Thoracic aorta (tissue), 2 donors: Measurements from ENCODE around the gene GMPR2. TPM values are rescaled to one million over a fixed set of nuclear protein-coding genes. Genes with fewer than 3 reads are reported as not detected.
A peak's percentile ranks its signal among the peaks of the same experiment; 100 is the strongest.

Experiments
- ATAC-seq: fragments of 150-250 bp; one replicate; pipeline ENCODE4 v1.8.0; 2017; ENCODE audit warnings: low read depth; ENCODE audit not compliant: insufficient number of reproducible peaks, low FRiP score
- DNase-seq: peaks from one replicate; pipeline ENCODE4 v3.0.0-alpha.2; 2020; ENCODE audit warnings: low spot score
- H3K27ac ChIP-seq, 2 donors: fragments of 200-600 bp; sonication (generic); 1 replicate in 1 of 2; 2 replicates in 1 of 2; pipeline ENCODE4 v1.5.1; 2016; ENCODE audit warnings: mild to moderate bottlenecking in 2 of 2, moderate library complexity in 2 of 2
- H3K27me3 ChIP-seq: fragments of 200-600 bp; sonication (generic); replicated peaks from 2 replicates; pipeline ENCODE4 v1.6.0; 2016; ENCODE audit warnings: mild to moderate bottlenecking; ENCODE audit not compliant: insufficient read depth
- H3K36me3 ChIP-seq: fragments of 200-600 bp; sonication (generic); one replicate; pipeline ENCODE4 v1.5.1; 2016
- H3K4me1 ChIP-seq, 2 donors: fragments of 200-600 bp; sonication (generic); 1 replicate in 1 of 2; 2 replicates in 1 of 2; pipeline versions ENCODE4 v1.5.1 to v1.6.0; 2016; ENCODE audit warnings: low read depth in 2 of 2, mild to moderate bottlenecking in 1 of 2; ENCODE audit not compliant: control insufficient read depth in 1 of 2
- H3K4me3 ChIP-seq: fragments of 200-600 bp; sonication (generic); 2 replicates; pipeline ENCODE4 v1.5.1; 2016; ENCODE audit warnings: mild to moderate bottlenecking
- H3K9me3 ChIP-seq: fragments of 200-600 bp; sonication (generic); 2 replicates; pipeline ENCODE4 v1.5.1; 2016
- CTCF ChIP-seq: fragments of 200-600 bp; sonication (generic); IDR thresholded peaks from one replicate; pipeline ENCODE4 v1.5.1; 2019; ENCODE audit warnings: antibody characterized with exemption
- total RNA-seq, 2 donors: library from RNA; depleted of rRNA; stranded (reverse); fragments of >200 nt; gene quantifications; one replicate each; pipeline versions ENCODE4 v1.1.0 to v1.2.3, GENCODE V29; 2016

Gene GMPR2
- 10 to 100 TPM; 39.2 to 51.3 TPM for total RNA-seq

- no peak for TF ChIP-seq CTCF
- Histone ChIP-seq H3K4me3 (peak within 1 kb of the TSS; percentile 74), H3K27me3 (no peaks in the 10 kb centered on the region), H3K36me3 (peaks cover 23% of the 10 kb centered on the region), H3K4me1 (peaks cover 12 to 35% of the 10 kb centered on the region in 2 donors), H3K9me3 (no peaks in the 10 kb centered on the region), H3K27ac (peak within 1 kb of the TSS; percentile 81 to 82)
- DNase-seq (peak; percentile 47), ATAC-seq (peak; percentile 52)
Measured at GRCh38 chr14:24232645-24233537, at the start of gene GMPR2. TSS of gene GMPR2 (plus strand) at chr14:24232929. CDS start at chr14:24233254, 325 bp downstream.

GRCh38 chr14:24183014-24183481, 49.7 kb upstream of the GMPR2 start:
- H3K27ac ChIP-seq, result no peak overlapping the region
- H3K4me1 ChIP-seq, result peaks cover 3 to 8% of the 10 kb centered on the region in 2 donors
- TF ChIP-seq CTCF, result no peak
- H3K4me3 ChIP-seq, result no peak overlapping the region
- DNase-seq, result no peak
- H3K27me3 ChIP-seq, result no peaks in the 10 kb centered on the region
- no peaks in the 10 kb centered on the region for H3K9me3 ChIP-seq
- peaks cover 49% of the 10 kb centered on the region for H3K36me3 ChIP-seq
- ATAC-seq, result no peak

GRCh38 chr14:24184104-24184970, 48.4 kb upstream of the GMPR2 start:
- no peak overlapping the region for H3K27ac ChIP-seq
- H3K36me3 ChIP-seq, result peaks cover 43% of the 10 kb centered on the region
- ATAC-seq, result no peak
- no peak overlapping the region for H3K4me3 ChIP-seq
- DNase-seq, result no peak
- H3K4me1 ChIP-seq, result peaks cover 5 to 11% of the 10 kb centered on the region in 2 donors
- H3K27me3 ChIP-seq, result no peaks in the 10 kb centered on the region
- no peaks in the 10 kb centered on the region for H3K9me3 ChIP-seq
- no peak for TF ChIP-seq CTCF

DNA sequence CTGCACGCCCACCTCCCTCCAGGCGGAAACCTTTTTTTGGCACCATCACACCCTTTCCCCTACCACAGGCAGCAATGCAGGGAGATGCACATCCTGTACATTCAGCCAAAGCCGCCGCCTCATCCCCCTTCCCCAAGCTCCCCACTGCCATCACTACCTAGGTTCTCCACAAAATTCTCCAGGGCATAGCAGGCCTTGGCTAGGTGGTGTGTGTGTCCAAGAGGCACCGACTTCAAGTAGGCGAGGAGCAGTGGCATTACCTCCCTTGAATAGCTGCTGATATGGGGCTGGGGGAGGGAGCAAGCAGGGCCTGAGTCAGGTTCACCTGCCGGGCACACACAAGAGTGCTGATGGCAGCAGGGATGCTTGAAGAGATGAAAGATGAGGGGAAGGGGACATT, 47.7 kb upstream of the GMPR2 start:
- Histone ChIP-seq H3K36me3 (peaks cover 39% of the 10 kb centered on the region), H3K4me1 (peaks cover 5 to 11% of the 10 kb centered on the region in 2 donors)
- no peak for DNase-seq

More for the DNA sequence above, 47.7 kb upstream of the GMPR2 start:
- no peak for ATAC-seq
- Histone ChIP-seq H3K27ac (no peak overlapping the region), H3K4me3 (no peak overlapping the region), H3K9me3 (no peaks in the 10 kb centered on the region), H3K27me3 (no peaks in the 10 kb centered on the region)
- TF ChIP-seq CTCF, result no peak
